ENCODE results near the gene SEC31A. TPM values are rescaled to one million over a fixed set of nuclear protein-coding genes. Genes with fewer than 3 reads are reported as not detected.

The SEC31A gene
- total RNA-seq, 1 donor from 2014 or later, result 210 TPM

- Histone ChIP-seq H2AFZ (replicated peaks) (no peak overlapping the region), H3K4me3 (no peak overlapping the region), H3K9me3 (ENCODE audit: low read depth) (no peaks in the 10 kb centered on the region), H3K4me1 (no peaks in the 10 kb centered on the region), H3K36me3 (no peaks in the 10 kb centered on the region), H4K20me1 (ENCODE audit: low read depth) (peaks cover 33% of the 10 kb centered on the region), H3K27me3 (no peaks in the 10 kb centered on the region), H3K27ac (no peak overlapping the region), H3F3A (ENCODE audit: low read depth) (peaks cover 9% of the 10 kb centered on the region), H3K4me2 (no peak overlapping the region), H3K79me2 (ENCODE audit: low read depth) (peaks cover 94% of the 10 kb centered on the region), H3K9ac (no peak overlapping the region)
- Mint-ChIP-seq H3K4me3 (no peak overlapping the region), H3K27ac (no peak overlapping the region), H3K9me3 (no peaks in the 10 kb centered on the region), H3K27me3 (ENCODE audit: insufficient read depth, low read depth) (peaks cover 2% of the 10 kb centered on the region), H3K36me3 (peaks cover 15% of the 10 kb centered on the region), H3K4me1 (peaks cover 13% of the 10 kb centered on the region)
- TF ChIP-seq, protein P1, sequence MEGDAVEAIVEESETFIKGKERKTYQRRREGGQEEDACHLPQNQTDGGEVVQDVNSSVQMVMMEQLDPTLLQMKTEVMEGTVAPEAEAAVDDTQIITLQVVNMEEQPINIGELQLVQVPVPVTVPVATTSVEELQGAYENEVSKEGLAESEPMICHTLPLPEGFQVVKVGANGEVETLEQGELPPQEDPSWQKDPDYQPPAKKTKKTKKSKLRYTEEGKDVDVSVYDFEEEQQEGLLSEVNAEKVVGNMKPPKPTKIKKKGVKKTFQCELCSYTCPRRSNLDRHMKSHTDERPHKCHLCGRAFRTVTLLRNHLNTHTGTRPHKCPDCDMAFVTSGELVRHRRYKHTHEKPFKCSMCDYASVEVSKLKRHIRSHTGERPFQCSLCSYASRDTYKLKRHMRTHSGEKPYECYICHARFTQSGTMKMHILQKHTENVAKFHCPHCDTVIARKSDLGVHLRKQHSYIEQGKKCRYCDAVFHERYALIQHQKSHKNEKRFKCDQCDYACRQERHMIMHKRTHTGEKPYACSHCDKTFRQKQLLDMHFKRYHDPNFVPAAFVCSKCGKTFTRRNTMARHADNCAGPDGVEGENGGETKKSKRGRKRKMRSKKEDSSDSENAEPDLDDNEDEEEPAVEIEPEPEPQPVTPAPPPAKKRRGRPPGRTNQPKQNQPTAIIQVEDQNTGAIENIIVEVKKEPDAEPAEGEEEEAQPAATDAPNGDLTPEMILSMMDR (IDR thresholded peaks at IDR 0.05), result no peak
- no peak for TF ChIP-seq EZH2 (IDR thresholded peaks at IDR 0.05)
- no peak for TF ChIP-seq EZH2phosphoT487 (IDR thresholded peaks at IDR 0.05)
- DNase-seq (ENCODE audit: low spot score), result no peak
Observed at GRCh38 chr4:82886147-82886942, 4.6 kb downstream of the SEC31A start.

DNA sequence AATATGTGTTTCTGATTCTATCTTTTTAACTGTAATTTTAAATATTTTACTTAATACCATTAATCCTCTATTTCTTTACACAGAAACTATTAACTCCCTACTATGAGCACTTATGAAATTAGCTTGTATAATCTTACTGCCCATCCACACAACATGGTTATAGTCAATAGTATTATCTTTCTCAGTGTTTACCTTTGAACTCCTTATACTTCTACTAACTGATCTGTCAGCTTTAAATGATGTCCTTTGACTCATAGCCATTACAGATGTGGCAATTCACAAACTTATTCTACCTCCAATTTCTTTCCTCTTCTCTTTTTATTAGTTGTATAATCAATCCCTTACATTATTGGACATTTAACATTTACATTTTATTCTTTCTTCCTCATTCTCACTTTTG, 5.5 kb downstream of the SEC31A start:
- Histone ChIP-seq H3K4me2 (no peak overlapping the region), H3F3A (ENCODE audit: low read depth) (peaks cover 1% of the 10 kb centered on the region), H2AFZ (replicated peaks) (no peak overlapping the region), H3K9me3 (ENCODE audit: low read depth) (no peaks in the 10 kb centered on the region), H3K27me3 (no peaks in the 10 kb centered on the region), H3K4me1 (no peaks in the 10 kb centered on the region), H3K27ac (no peak overlapping the region), H4K20me1 (ENCODE audit: low read depth) (peaks cover 33% of the 10 kb centered on the region), H3K79me2 (ENCODE audit: low read depth) (peaks cover 98% of the 10 kb centered on the region), H3K4me3 (no peak overlapping the region), H3K9ac (no peak overlapping the region), H3K36me3 (no peaks in the 10 kb centered on the region)
- H3K4me1 Mint-ChIP-seq, result peaks cover 13% of the 10 kb centered on the region
- H3K4me3 Mint-ChIP-seq, result no peak overlapping the region
- H3K36me3 Mint-ChIP-seq, result peaks cover 19% of the 10 kb centered on the region
- TF ChIP-seq EZH2phosphoT487 (IDR thresholded peaks at IDR 0.05) (no peak), EZH2 (IDR thresholded peaks at IDR 0.05) (no peak)
- TF ChIP-seq, protein P1 (IDR thresholded peaks at IDR 0.05), result no peak
- peaks cover under 1% of the 10 kb centered on the region for H3K27me3 Mint-ChIP-seq (ENCODE audit: insufficient read depth, low read depth)
- DNase-seq (ENCODE audit: low spot score), result no peak
- no peak overlapping the region for H3K27ac Mint-ChIP-seq
- no peaks in the 10 kb centered on the region for H3K9me3 Mint-ChIP-seq

DNA sequence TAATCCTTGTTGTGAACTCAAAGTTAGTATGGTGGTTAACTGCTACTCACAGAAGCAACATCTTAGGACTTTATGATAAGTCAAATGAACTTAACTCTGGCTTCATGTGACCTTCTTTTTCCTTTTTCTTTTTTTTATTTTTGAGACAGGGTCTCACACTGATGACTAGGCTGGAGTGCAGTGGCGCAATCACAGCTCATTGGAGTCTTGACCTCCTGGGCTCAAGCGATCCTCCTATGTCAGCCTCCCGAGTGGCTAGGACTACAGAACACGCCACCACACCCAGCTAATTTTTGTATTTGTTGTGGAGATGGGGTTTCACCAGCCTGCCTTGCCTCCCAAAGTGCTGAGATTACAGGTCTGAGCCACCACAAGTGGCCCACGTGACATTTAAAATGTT, 22.4 kb downstream of the SEC31A start:
- TF ChIP-seq EZH2phosphoT487 (IDR thresholded peaks at IDR 0.05) (no peak), EZH2 (IDR thresholded peaks at IDR 0.05) (no peak)
- TF ChIP-seq, protein P1 (IDR thresholded peaks at IDR 0.05), result no peak
- Histone ChIP-seq H3K4me2 (no peak overlapping the region), H3K27ac (no peak overlapping the region), H2AFZ (replicated peaks) (no peak overlapping the region), H3K79me2 (ENCODE audit: low read depth) (no peaks in the 10 kb centered on the region), H3K9ac (no peak overlapping the region), H3F3A (ENCODE audit: low read depth) (no peaks in the 10 kb centered on the region), H3K36me3 (peaks cover 26% of the 10 kb centered on the region), H3K27me3 (no peaks in the 10 kb centered on the region), H3K4me3 (no peak overlapping the region), H4K20me1 (ENCODE audit: low read depth) (no peaks in the 10 kb centered on the region), H3K4me1 (no peaks in the 10 kb centered on the region), H3K9me3 (ENCODE audit: low read depth) (no peaks in the 10 kb centered on the region)
- no peaks in the 10 kb centered on the region for H3K27me3 Mint-ChIP-seq (ENCODE audit: insufficient read depth, low read depth)
- H3K4me3 Mint-ChIP-seq, result no peak overlapping the region
- H3K9me3 Mint-ChIP-seq, result no peaks in the 10 kb centered on the region
- no peak for DNase-seq (ENCODE audit: low spot score)
- no peak overlapping the region for H3K27ac Mint-ChIP-seq
- H3K4me1 Mint-ChIP-seq, result no peaks in the 10 kb centered on the region
- H3K36me3 Mint-ChIP-seq, result peaks cover 32% of the 10 kb centered on the region

Measured in neural progenitor cell (in vitro differentiated cells).